ENCODE results near the gene TRIM72. TPM values are rescaled to one million over a fixed set of nuclear protein-coding genes. Genes with fewer than 3 reads are reported as not detected.

TRIM72 gene
- polyA plus RNA-seq, 1 donor (not counting 4 experiments of a cell fraction or from before 2014, with no cell fraction given), result not detected

DNA sequence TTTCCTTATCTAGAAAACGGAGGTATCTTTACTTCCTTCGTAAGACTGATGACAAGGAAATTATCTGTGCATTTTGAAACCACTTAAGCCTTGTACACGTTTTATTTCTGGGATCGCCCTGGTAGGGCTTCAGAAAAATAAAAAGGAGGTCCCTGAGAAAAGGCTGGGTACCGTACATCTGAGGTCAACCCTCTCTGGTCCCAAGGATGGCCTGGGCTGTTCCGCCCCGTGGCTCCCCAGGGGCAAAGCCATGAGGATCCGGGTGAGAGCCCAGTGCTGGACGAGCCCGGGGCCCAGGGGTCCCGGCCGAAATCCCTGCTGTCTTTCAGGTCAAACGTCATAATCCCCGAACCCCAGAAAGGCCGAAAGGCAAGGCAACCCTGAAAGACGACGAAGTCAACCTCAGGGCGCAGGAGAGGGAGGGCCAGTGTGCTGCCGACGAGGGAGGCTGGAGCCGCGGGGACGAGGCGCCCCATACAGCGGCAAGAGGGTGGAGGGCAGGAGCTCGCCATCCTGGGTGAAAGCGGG, 34.6 kb upstream of the TRIM72 start:
- peaks cover 43% of the 10 kb centered on the region for H3K79me2 ChIP-seq (ENCODE audit: control insufficient read depth, insufficient read depth, low read length)
- DNase-seq (ENCODE audit: low read depth, low spot score) (no peak), FAIRE-seq (no peak)
- H3K27ac ChIP-seq (ENCODE audit: control insufficient read depth, insufficient read depth, low read length), result peak overlapping the region; percentile 98
- peak overlapping the region; percentile 100 for H2AFZ ChIP-seq (ENCODE audit: control insufficient read depth, low read length)
- H3K9ac ChIP-seq (ENCODE audit: control insufficient read depth, extremely low read depth, insufficient read depth, low read length), result peak overlapping the region; percentile 96
- peaks cover 23% of the 10 kb centered on the region for H3K4me1 ChIP-seq (ENCODE audit: control insufficient read depth, extremely low read depth, insufficient read depth, low read length)
- H3K4me3 ChIP-seq (ENCODE audit: control insufficient read depth in 2 of 3, extremely low read depth in 1 of 3, insufficient read depth in 2 of 3, low read depth in 1 of 3, low read length in 3 of 3), result peak overlapping the region; percentile 91 to 93 (median 92)
- H3K4me2 ChIP-seq (ENCODE audit: control insufficient read depth, extremely low read depth, insufficient read depth, low read depth, low read length), result peak overlapping the region; percentile 98
- H3K36me3 ChIP-seq (ENCODE audit: control insufficient read depth in 2 of 2, extremely low read depth in 1 of 2, insufficient read depth in 2 of 2, low read length in 2 of 2), result peaks cover 14 to 28% of the 10 kb centered on the region in 2 experiments
- H3K9me3 ChIP-seq (ENCODE audit: control insufficient read depth, low read depth, low read length), result no peaks in the 10 kb centered on the region
- dilution Hi-C loops (cut with MboI; ENCODE audit: extremely low pct_ligation_motif_present, low sequenced_read_pairs), result no loop called here
- H4K20me1 ChIP-seq (ENCODE audit: control insufficient read depth, extremely low read depth, insufficient read depth, low read length), result peaks cover 28% of the 10 kb centered on the region
- TF ChIP-seq CTCF (optimal IDR thresholded peaks at IDR 0.05 in 1 of 3, IDR thresholded peaks at IDR 0.05 in 1 of 3, conservative IDR thresholded peaks at IDR 0.05 in 1 of 3; ENCODE audit: extremely low read depth in 1 of 3, insufficient read depth in 2 of 3, low read length in 3 of 3) (no peak), EZH2 (IDR thresholded peaks at IDR 0.05; ENCODE audit: low read length) (no peak)
- H3K27me3 ChIP-seq (ENCODE audit: control insufficient read depth, extremely low read depth, insufficient read depth, low read length), result no peaks in the 10 kb centered on the region
- peaks cover 6% of the 10 kb centered on the region for H3K9me1 ChIP-seq (ENCODE audit: control insufficient read depth, extremely low read depth, insufficient read depth, low read length)

DNA sequence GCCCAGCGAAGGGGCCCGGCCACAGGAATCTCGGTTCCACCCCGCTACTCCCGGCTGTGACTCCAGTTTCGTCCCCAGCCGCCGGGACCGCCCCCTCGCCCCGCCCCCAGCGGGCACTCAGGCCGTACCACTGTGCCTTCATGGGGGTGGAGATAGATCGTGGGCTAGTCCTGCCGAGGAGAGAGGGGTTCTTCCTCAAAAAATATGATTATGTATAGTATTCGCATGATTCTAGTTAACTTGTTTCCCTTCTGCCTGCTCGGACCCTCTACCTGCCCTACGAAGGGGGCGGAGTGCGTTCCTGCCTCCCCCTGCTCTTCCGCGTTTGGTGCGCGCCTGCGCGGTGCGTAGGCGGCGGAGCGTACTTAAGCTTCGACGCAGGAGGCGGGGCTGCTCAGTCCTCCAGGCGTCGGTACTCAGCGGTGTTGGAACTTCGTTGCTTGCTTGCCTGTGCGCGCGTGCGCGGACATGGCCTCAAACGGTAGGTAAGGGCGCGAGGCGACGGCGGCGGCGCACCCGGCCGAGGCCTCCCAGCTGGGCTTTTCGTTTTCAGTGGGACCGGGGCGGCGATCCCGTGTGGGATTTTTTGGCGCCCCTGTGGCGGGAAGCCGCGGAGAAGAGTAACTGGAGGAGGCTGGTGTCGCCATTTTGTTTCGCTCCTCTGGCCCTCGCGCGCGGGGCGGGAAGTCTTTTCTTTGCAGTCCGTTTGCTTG, 34.0 kb upstream of the TRIM72 start, which contains the start of gene FUS:
TSS of gene FUS (plus strand) at position 393 of the 713 bp plus-strand sequence. CDS start at position 469, 76 bp downstream.
- no peak for FAIRE-seq
- Histone ChIP-seq H3K4me3 (ENCODE audit: control insufficient read depth in 2 of 3, extremely low read depth in 1 of 3, insufficient read depth in 2 of 3, low read depth in 1 of 3, low read length in 3 of 3) (peak within 1 kb of the TSS; percentile 91 to 93 (median 92)), H3K4me2 (ENCODE audit: control insufficient read depth, extremely low read depth, insufficient read depth, low read depth, low read length) (peak within 1 kb of the TSS; percentile 98), H4K20me1 (ENCODE audit: control insufficient read depth, extremely low read depth, insufficient read depth, low read length) (peaks cover 30% of the 10 kb centered on the region), H3K36me3 (ENCODE audit: control insufficient read depth in 2 of 2, extremely low read depth in 1 of 2, insufficient read depth in 2 of 2, low read length in 2 of 2) (peaks cover 14 to 31% of the 10 kb centered on the region in 2 experiments), H3K9me3 (ENCODE audit: control insufficient read depth, low read depth, low read length) (no peaks in the 10 kb centered on the region), H2AFZ (ENCODE audit: control insufficient read depth, low read length) (peak within 1 kb of the TSS; percentile 100), H3K4me1 (ENCODE audit: control insufficient read depth, extremely low read depth, insufficient read depth, low read length) (peaks cover 23% of the 10 kb centered on the region), H3K27ac (ENCODE audit: control insufficient read depth, insufficient read depth, low read length) (peak within 1 kb of the TSS; percentile 98), H3K79me2 (ENCODE audit: control insufficient read depth, insufficient read depth, low read length) (peaks cover 47% of the 10 kb centered on the region), H3K9me1 (ENCODE audit: control insufficient read depth, extremely low read depth, insufficient read depth, low read length) (peaks cover 6% of the 10 kb centered on the region), H3K27me3 (ENCODE audit: control insufficient read depth, extremely low read depth, insufficient read depth, low read length) (no peaks in the 10 kb centered on the region), H3K9ac (ENCODE audit: control insufficient read depth, extremely low read depth, insufficient read depth, low read length) (peak within 1 kb of the TSS; percentile 96)
- peak; percentile 79 for DNase-seq (ENCODE audit: low read depth, low spot score)
- TF ChIP-seq CTCF (optimal IDR thresholded peaks at IDR 0.05 in 1 of 3, IDR thresholded peaks at IDR 0.05 in 1 of 3, conservative IDR thresholded peaks at IDR 0.05 in 1 of 3; ENCODE audit: extremely low read depth in 1 of 3, insufficient read depth in 2 of 3, low read length in 3 of 3), result no peak
- no peak for TF ChIP-seq EZH2 (IDR thresholded peaks at IDR 0.05; ENCODE audit: low read length)
- dilution Hi-C loops (cut with MboI; ENCODE audit: extremely low pct_ligation_motif_present, low sequenced_read_pairs), result no loop called here
